ENCODE data around the gene DOLPP1. TPM values are rescaled to one million over a fixed set of nuclear protein-coding genes. Genes with fewer than 3 reads are reported as not detected.

The DOLPP1 gene
- polyA plus RNA-seq, 1 of the 3 experiments (the other 2 are of a cell fraction): 19.9 TPM

DNA sequence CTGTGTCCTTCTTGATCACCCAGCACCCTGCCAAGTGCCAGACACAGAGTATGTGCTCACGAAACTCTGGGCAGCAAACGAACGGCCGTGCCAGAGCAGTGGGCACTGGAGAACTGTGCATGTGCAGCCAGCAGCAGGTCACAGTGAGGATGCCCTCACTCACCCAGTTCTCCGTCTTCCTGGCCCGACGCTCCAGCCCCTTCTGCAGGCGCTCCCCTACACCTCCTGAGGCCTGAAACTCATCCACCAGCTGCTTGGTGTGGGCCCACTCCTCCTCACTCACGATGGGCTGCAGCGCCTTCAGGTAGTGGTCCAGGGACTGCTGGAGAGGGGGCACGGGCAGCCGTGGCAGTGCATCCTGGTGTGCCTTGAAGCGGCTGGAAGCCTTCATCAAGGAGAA lies 26.7 kb downstream of the DOLPP1 start:
- Histone ChIP-seq H3K4me1 (ENCODE audit: control insufficient read depth in 1 of 2, insufficient read depth in 2 of 2, low read depth in 1 of 2, low read length in 1 of 2) (peaks cover 10 to 19% of the 10 kb centered on the region in 2 experiments; a peak in 2 of 4 replicates), H3K79me2 (ENCODE audit: insufficient read depth) (peaks cover 35% of the 10 kb centered on the region), H3K9me2 (no peaks in the 10 kb centered on the region), H3K9me3 (no peaks in the 10 kb centered on the region), H3K4me3 (ENCODE audit: low read depth in 2 of 2, low read length in 1 of 2) (no peak overlapping the region), H3K36me3 (replicated peaks in 1 of 2; ENCODE audit: control insufficient read depth in 1 of 2, insufficient read depth in 2 of 2, low read length in 1 of 2) (peaks cover 0 to 9% of the 10 kb centered on the region in 2 experiments), H4K20me1 (ENCODE audit: insufficient read depth) (no peaks in the 10 kb centered on the region), H3F3A (replicated peaks; ENCODE audit: insufficient read depth) (peaks cover 7% of the 10 kb centered on the region), H3K9ac (no peak overlapping the region), H3K4me2 (no peak overlapping the region), H3K27me3 (ENCODE audit: insufficient read depth) (no peaks in the 10 kb centered on the region), H2AFZ (ENCODE audit: low read depth) (no peak overlapping the region), H3K27ac (ENCODE audit: low read depth in 2 of 2, low read length in 1 of 2) (no peak overlapping the region)
- CTCF ChIA-PET: interaction anchor here (8.4 kb wide), 1 partner anchor 23 kb away, joined by 52 read pairs; no protein-coding TSS in a partner anchor
- 93% methylated on average over 10 of the region's 13 CpGs for WGBS (ENCODE audit: low lambda C conversion rate)
- no peak for DNase-seq
- POLR2A ChIA-PET: no interaction called here
- TF ChIP-seq, protein P1, sequence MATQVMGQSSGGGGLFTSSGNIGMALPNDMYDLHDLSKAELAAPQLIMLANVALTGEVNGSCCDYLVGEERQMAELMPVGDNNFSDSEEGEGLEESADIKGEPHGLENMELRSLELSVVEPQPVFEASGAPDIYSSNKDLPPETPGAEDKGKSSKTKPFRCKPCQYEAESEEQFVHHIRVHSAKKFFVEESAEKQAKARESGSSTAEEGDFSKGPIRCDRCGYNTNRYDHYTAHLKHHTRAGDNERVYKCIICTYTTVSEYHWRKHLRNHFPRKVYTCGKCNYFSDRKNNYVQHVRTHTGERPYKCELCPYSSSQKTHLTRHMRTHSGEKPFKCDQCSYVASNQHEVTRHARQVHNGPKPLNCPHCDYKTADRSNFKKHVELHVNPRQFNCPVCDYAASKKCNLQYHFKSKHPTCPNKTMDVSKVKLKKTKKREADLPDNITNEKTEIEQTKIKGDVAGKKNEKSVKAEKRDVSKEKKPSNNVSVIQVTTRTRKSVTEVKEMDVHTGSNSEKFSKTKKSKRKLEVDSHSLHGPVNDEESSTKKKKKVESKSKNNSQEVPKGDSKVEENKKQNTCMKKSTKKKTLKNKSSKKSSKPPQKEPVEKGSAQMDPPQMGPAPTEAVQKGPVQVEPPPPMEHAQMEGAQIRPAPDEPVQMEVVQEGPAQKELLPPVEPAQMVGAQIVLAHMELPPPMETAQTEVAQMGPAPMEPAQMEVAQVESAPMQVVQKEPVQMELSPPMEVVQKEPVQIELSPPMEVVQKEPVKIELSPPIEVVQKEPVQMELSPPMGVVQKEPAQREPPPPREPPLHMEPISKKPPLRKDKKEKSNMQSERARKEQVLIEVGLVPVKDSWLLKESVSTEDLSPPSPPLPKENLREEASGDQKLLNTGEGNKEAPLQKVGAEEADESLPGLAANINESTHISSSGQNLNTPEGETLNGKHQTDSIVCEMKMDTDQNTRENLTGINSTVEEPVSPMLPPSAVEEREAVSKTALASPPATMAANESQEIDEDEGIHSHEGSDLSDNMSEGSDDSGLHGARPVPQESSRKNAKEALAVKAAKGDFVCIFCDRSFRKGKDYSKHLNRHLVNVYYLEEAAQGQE (IDR thresholded peaks at IDR 0.05; ENCODE audit: low read depth, low read length): no peak
- TF ChIP-seq, protein P2, sequence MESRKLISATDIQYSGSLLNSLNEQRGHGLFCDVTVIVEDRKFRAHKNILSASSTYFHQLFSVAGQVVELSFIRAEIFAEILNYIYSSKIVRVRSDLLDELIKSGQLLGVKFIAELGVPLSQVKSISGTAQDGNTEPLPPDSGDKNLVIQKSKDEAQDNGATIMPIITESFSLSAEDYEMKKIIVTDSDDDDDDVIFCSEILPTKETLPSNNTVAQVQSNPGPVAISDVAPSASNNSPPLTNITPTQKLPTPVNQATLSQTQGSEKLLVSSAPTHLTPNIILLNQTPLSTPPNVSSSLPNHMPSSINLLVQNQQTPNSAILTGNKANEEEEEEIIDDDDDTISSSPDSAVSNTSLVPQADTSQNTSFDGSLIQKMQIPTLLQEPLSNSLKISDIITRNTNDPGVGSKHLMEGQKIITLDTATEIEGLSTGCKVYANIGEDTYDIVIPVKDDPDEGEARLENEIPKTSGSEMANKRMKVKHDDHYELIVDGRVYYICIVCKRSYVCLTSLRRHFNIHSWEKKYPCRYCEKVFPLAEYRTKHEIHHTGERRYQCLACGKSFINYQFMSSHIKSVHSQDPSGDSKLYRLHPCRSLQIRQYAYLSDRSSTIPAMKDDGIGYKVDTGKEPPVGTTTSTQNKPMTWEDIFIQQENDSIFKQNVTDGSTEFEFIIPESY (IDR thresholded peaks at IDR 0.05; ENCODE audit: borderline replicate concordance, low read depth): no peak
- TF ChIP-seq, protein P3, sequence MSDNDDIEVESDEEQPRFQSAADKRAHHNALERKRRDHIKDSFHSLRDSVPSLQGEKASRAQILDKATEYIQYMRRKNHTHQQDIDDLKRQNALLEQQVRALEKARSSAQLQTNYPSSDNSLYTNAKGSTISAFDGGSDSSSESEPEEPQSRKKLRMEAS (IDR thresholded peaks at IDR 0.05; ENCODE audit: low read depth): no peak
- TF ChIP-seq SIN3A (IDR thresholded peaks at IDR 0.05; ENCODE audit: borderline replicate concordance, low read depth, low read length) (no peak), FOXJ3 (CRISPR knock-in tag; IDR thresholded peaks at IDR 0.05) (no peak)

DNA sequence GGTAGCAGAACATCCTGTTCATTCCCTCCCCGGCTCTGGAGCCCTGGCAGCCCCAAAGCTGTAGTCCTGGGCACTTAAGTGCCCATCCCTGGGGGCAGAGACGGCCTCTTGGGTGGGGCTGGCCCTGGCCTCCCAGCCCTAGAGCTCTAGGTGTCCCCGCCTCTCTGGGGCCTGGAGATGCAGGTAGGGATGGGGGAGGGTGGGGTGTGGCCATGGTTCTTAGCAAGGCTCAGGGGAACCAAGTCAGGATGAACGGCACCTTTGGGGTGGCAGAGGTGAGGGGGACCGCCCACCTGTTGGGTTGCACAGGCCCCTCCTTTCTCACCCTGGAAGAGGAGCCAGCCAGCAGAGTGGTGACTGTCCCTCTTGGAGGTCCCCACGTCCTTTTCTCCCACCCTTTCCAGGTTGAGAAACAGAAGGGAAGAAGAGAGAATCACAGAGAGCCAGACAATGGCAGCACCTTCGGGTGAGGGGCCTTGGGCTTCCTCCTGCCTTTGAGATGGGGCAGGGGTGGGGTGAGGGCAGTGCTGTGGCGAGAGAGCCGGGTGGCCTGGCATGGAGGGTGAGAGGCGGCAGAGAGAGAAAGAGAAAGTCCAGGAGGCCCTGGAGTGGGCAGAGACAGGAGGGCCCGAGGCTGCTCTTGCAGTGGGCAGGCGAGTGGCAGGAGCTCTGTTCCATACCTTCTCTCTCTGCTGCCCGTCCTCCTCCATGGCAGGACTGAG lies 27.3 kb downstream of the DOLPP1 start:
- ChIA-PET CTCF (interaction anchor here (0.8 to 8.4 kb wide), 2 partner anchors 23 to 709 kb away, joined by 3 to 52 read pairs; no protein-coding TSS in a partner anchor), POLR2A (no interaction called here)
- 93% methylated on average over 12 of the region's 13 CpGs for WGBS (ENCODE audit: low lambda C conversion rate)
- H3K36me3 ChIP-seq (replicated peaks in 1 of 2; ENCODE audit: control insufficient read depth in 1 of 2, insufficient read depth in 2 of 2, low read length in 1 of 2): peaks cover 0 to 9% of the 10 kb centered on the region in 2 experiments
- TF ChIP-seq, protein P4, sequence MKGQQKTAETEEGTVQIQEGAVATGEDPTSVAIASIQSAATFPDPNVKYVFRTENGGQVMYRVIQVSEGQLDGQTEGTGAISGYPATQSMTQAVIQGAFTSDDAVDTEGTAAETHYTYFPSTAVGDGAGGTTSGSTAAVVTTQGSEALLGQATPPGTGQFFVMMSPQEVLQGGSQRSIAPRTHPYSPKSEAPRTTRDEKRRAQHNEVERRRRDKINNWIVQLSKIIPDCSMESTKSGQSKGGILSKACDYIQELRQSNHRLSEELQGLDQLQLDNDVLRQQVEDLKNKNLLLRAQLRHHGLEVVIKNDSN (IDR thresholded peaks at IDR 0.05; ENCODE audit: borderline replicate concordance, low read depth): no peak
- TF ChIP-seq, protein P2 (IDR thresholded peaks at IDR 0.05; ENCODE audit: borderline replicate concordance, low read depth): no peak
- TF ChIP-seq POLR2AphosphoS5 (IDR thresholded peaks at IDR 0.05; ENCODE audit: low read depth, low read length) (no peak), MEF2A (IDR thresholded peaks at IDR 0.05; ENCODE audit: borderline replicate concordance, low read depth) (no peak)
- H3K4me2 ChIP-seq: 0 out of 2 replicates have a peak overlapping the region, but pooled peaks have one; percentile 100
- H3F3A ChIP-seq (replicated peaks; ENCODE audit: insufficient read depth): peaks cover 7% of the 10 kb centered on the region
- no peak overlapping the region for H3K4me3 ChIP-seq (ENCODE audit: low read depth in 2 of 2, low read length in 1 of 2)
- no peaks in the 10 kb centered on the region for H3K9me3 ChIP-seq
- peaks cover 11 to 19% of the 10 kb centered on the region in 2 experiments; a peak in 2 of 4 replicates for H3K4me1 ChIP-seq (ENCODE audit: control insufficient read depth in 1 of 2, insufficient read depth in 2 of 2, low read depth in 1 of 2, low read length in 1 of 2)
- H3K9ac ChIP-seq: no peak overlapping the region
- H4K20me1 ChIP-seq (ENCODE audit: insufficient read depth): no peaks in the 10 kb centered on the region
- no peak overlapping the region for H3K27ac ChIP-seq (ENCODE audit: low read depth in 2 of 2, low read length in 1 of 2)
- H3K27me3 ChIP-seq (ENCODE audit: insufficient read depth): no peaks in the 10 kb centered on the region
- DNase-seq: no peak
- peaks cover 41% of the 10 kb centered on the region for H3K79me2 ChIP-seq (ENCODE audit: insufficient read depth)
- no peak overlapping the region for H2AFZ ChIP-seq (ENCODE audit: low read depth)
- no peaks in the 10 kb centered on the region for H3K9me2 ChIP-seq

All from SK-N-SH (cell line).